Large intestine (tissue), 3 donors: ENCODE results near the gene SAMSN1. TPM values are rescaled to one million over a fixed set of nuclear protein-coding genes. Genes with fewer than 3 reads are reported as not detected.

ENCODE experiments used
- DNase-seq, 2 donors: peaks; one replicate each; pipeline versions ENCODE4 v3.0.0 to v3.0.0-alpha.2; 2013
- H3K27ac ChIP-seq: one replicate; pipeline ENCODE4 v1.5.1; 2013; ENCODE audit warnings: low read length
- H3K27me3 ChIP-seq: 2 replicates; pipeline ENCODE4 v1.6.1; 2013; ENCODE audit warnings: low read length; ENCODE audit not compliant: control insufficient read depth, insufficient read depth
- H3K36me3 ChIP-seq: 2 replicates; pipeline ENCODE4 v1.6.1; 2013; ENCODE audit warnings: low read length; ENCODE audit not compliant: control insufficient read depth, insufficient read depth
- H3K4me1 ChIP-seq: one replicate; pipeline ENCODE4 v1.6.1; 2013; ENCODE audit warnings: low read length; ENCODE audit not compliant: control insufficient read depth, insufficient read depth
- H3K4me3 ChIP-seq: one replicate; pipeline ENCODE4 v1.5.1; 2013; ENCODE audit warnings: low read length
- H3K9me3 ChIP-seq: one replicate; pipeline ENCODE4 v1.6.1; 2013; ENCODE audit warnings: mild to moderate bottlenecking, low read depth, low read length, moderate library complexity; ENCODE audit not compliant: control insufficient read depth
- WGBS: methylation state at CpG from one replicate; pipeline ENCODE4 v1.1.5; 2013; ENCODE audit warnings: low lambda C conversion rate; ENCODE audit not compliant: insufficient coverage; 5-methylcytosine and 5-hydroxymethylcytosine counted together
- polyA plus RNA-seq: library from polyadenylated mRNA; unstranded; fragments of 120-200 nt; gene quantifications from one replicate; pipeline ENCODE4 v1.2.1, GENCODE V29; 2013

SAMSN1 gene
- polyA plus RNA-seq, 1 donor: 3.4 TPM

DNA sequence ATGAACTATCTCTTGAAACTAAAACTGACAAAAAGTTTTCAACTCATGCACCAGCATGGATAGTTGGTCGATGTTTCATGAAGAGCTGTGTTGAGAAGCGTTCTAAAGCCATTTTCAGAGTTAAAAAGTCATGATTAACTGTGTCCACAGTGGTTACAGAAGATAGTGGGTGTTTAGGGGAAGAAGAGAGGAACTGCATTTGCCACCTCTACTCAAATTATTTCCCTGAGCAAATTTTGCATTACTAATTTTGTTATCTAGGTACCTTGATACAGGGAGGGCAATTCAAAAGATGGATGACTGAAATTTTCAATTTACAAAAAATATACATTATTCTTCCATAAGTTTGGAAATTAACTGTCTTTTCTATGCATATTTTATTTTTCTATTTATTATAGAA is 15.5 kb downstream of the SAMSN1 start:
- no peak overlapping the region for H3K4me3 ChIP-seq
- no peaks in the 10 kb centered on the region for H3K4me1 ChIP-seq
- DNase-seq: no peak
- H3K27me3 ChIP-seq: no peaks in the 10 kb centered on the region
- no CpG with 5 or more reads among the region's 2 CpGs for WGBS
- no peaks in the 10 kb centered on the region for H3K9me3 ChIP-seq
- H3K36me3 ChIP-seq: no peaks in the 10 kb centered on the region
- H3K27ac ChIP-seq: no peak overlapping the region

- H3K36me3 ChIP-seq: no peaks in the 10 kb centered on the region
- H3K4me3 ChIP-seq: no peak overlapping the region
- H3K4me1 ChIP-seq: no peaks in the 10 kb centered on the region
- 75% methylated on average over 3 of the region's 4 CpGs for WGBS
- H3K27me3 ChIP-seq: no peaks in the 10 kb centered on the region
- H3K27ac ChIP-seq: no peak overlapping the region
- H3K9me3 ChIP-seq: no peaks in the 10 kb centered on the region
- DNase-seq: no peak
These were observed 17.3 kb downstream of the SAMSN1 start for GRCh38 chr21:14528815-14529214.

DNA sequence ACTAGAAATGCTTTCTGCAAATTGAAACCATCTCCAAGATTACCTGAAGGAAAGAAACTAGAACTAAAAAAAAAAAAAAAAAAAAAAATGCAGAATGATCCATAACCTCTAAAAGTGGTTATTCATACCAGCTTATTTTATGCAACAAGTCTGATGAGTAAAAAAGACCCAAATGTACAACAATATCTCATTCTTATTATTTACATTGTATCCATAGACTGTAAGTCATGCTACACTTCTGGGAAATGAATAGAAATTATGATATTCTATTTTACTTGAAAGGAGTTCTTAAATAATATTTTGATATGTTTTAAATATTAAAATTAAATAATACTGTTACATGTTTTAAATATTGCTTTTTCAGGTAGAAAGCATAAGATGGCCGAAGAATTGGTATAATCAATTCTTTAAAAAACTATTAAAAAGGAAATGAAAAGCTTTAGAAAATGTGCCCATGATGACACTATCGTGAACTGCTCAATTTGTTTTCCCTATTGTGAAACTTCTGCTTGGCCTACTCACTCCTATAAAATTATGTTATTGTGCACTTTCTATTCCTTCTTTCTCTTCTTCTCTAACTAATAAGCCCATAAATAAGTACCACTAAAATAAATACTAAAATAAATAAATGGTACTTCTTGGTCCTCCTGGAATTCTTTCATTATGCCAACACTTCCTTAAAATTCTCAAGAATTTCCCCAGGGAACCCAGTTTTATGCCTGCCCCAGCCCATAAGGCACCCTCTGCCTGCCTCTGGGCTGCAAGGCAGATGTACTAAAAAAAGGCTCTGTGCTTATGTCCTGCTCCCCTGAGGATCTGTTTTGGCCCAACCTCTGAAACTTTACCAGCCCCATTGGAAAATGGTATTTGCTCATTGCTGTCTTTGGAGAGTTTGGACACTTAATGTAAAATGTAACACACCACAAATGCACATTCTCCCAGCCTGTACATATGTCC is 18.1 kb downstream of the SAMSN1 start:
- no peaks in the 10 kb centered on the region for H3K27me3 ChIP-seq
- WGBS: 88% methylated on average over 1 of the region's 2 CpGs
- no peak for DNase-seq
- H3K4me1 ChIP-seq: no peaks in the 10 kb centered on the region
- H3K9me3 ChIP-seq: no peaks in the 10 kb centered on the region
- H3K4me3 ChIP-seq: no peak overlapping the region
- no peaks in the 10 kb centered on the region for H3K36me3 ChIP-seq
- no peak overlapping the region for H3K27ac ChIP-seq

DNA sequence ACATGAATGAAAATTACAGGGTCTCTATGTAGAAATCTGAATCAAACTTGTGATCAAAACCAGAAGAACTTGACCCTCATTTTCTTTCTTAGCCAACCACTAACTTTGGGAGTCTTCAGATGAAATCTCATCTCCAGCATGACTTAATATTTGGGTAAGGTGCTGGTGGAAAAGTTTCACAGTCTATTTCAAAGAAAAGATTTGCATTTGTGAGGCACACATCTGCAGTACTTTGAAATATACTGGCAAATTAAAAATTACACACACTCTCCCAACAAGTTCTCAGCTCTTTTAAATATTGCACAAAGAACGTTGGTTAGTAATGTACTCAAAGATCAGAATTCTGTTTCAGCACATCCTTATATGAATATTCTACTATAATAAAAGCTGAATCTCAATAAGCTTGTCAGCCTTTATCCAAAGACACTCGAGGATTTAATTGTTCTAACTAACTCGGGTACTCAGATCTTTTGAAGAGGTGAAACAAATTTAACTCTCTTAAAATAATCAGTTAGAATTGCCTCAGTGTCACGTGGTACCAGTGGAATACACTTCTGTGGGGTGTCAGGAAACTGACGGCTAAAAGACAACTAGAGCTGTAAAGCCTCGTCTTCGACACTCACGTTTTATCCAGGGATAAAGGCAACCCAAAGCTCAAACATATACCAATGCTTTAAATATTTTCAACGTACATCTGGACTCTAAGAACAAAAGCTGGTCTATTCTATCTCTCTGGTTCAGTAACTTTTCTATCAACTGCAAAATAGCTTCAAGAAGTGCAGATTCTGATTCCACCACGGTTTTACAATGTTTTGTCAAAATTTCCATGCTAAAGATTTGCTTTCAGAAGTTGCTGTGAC is 19.0 kb downstream of the SAMSN1 start:
- no peaks in the 10 kb centered on the region for H3K36me3 ChIP-seq
- H3K4me1 ChIP-seq: no peaks in the 10 kb centered on the region
- no peaks in the 10 kb centered on the region for H3K27me3 ChIP-seq
- H3K9me3 ChIP-seq: no peaks in the 10 kb centered on the region
- WGBS: 70% methylated on average over 2 of the region's 10 CpGs
- H3K4me3 ChIP-seq: no peak overlapping the region
- no peak for DNase-seq
- no peak overlapping the region for H3K27ac ChIP-seq

DNA sequence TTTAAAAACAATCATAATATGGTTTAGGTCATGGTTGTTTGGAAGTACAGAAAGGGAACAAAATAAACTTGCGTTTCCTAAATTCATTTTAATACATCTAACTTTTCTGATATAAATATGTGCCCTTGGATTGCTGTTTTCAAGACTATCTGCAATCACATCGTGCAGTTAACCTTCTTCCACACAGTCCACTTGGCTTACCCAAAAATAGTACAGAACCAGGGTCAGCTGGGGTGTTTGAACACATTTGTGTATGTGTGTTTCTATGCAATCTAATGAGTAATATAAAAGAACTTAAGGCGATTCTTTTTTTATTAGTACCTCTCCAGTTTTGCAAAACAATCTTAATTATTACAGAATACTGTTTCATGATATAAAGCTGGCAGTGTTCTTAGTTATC is 19.9 kb downstream of the SAMSN1 start:
- Histone ChIP-seq H3K4me3 (no peak overlapping the region), H3K36me3 (no peaks in the 10 kb centered on the region), H3K9me3 (no peaks in the 10 kb centered on the region), H3K4me1 (no peaks in the 10 kb centered on the region), H3K27me3 (no peaks in the 10 kb centered on the region), H3K27ac (no peak overlapping the region)
- 43% methylated on average over 1 of the region's 3 CpGs for WGBS
- no peak for DNase-seq

DNA sequence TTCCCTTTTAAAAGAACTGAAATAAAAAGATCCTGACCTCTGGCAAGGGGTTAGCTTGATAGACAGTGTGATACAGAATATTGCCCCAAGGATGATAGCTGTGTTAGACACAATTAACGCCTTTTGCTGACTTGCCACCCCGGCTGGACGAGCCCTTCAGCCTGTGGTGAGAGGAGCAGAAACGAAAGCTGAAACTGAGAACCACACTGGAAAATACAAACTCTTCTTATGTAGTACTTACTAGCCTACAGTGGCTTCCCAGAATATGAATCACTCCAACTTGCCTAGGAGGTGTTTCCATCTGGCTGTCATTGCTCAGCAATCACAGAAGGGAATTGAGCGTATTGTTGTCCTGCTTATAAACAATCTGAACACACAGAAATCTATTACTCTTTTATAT is 22.9 kb downstream of the SAMSN1 start:
- Histone ChIP-seq H3K27me3 (no peaks in the 10 kb centered on the region), H3K4me1 (no peaks in the 10 kb centered on the region), H3K9me3 (no peaks in the 10 kb centered on the region), H3K27ac (no peak overlapping the region), H3K36me3 (no peaks in the 10 kb centered on the region), H3K4me3 (no peak overlapping the region)
- WGBS: no CpG with 5 or more reads among the region's 5 CpGs
- DNase-seq: no peak

DNA sequence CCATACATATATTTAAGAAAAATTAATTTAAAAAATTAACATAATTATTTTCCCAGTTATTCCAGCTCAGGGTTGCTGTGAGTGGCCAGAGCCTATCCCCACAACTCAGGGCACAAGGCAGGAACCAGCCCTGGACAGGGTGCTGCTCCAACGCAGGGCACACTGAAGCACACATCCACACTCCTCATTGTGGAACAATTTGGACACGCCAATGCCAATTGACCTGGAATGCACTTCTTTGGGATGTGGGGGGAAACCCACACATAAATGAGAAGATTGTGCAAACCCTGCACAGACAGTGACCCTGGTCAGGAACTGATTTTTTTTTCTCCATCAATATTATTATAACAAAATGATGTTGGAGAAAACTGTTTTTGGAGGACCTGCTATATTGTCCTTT is 23.4 kb downstream of the SAMSN1 start:
- H3K36me3 ChIP-seq: no peaks in the 10 kb centered on the region
- no CpG with 5 or more reads among the region's 2 CpGs for WGBS
- H3K9me3 ChIP-seq: no peaks in the 10 kb centered on the region
- H3K4me1 ChIP-seq: no peaks in the 10 kb centered on the region
- H3K27me3 ChIP-seq: no peaks in the 10 kb centered on the region
- no peak overlapping the region for H3K4me3 ChIP-seq
- no peak overlapping the region for H3K27ac ChIP-seq
- no peak for DNase-seq

DNA sequence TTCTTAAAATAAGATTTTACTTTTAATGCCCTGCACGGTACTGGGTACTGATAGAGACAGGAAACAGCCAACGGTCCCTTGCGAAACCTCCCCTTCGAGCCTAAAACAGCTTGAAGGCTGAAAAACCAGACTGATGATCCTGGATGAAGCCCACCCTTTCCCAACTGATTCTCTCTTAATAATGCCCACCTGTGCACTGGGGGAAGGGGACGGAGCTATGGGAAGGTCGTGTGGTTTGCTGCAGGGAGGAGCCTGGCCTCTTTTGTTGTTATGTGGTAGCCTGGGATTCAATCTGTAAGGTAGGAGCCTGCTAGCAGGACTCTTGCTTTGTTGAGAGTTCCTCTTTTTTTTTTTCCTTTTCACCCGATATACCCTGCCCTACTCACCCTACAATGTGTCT is 25.6 kb downstream of the SAMSN1 start:
- Histone ChIP-seq H3K36me3 (no peaks in the 10 kb centered on the region), H3K9me3 (no peaks in the 10 kb centered on the region), H3K27ac (no peak overlapping the region), H3K27me3 (no peaks in the 10 kb centered on the region), H3K4me3 (no peak overlapping the region), H3K4me1 (no peaks in the 10 kb centered on the region)
- 33% methylated on average over 1 of the region's 7 CpGs for WGBS
- DNase-seq: no peak

- Histone ChIP-seq H3K4me3 (no peak overlapping the region), H3K9me3 (no peaks in the 10 kb centered on the region), H3K36me3 (no peaks in the 10 kb centered on the region), H3K4me1 (no peaks in the 10 kb centered on the region), H3K27me3 (no peaks in the 10 kb centered on the region), H3K27ac (no peak overlapping the region)
- no peak for DNase-seq
- WGBS: 78% methylated on average over 1 of the region's 1 CpG
These were observed 27.1 kb downstream of the SAMSN1 start for GRCh38 chr21:14519000-14519399.

DNA sequence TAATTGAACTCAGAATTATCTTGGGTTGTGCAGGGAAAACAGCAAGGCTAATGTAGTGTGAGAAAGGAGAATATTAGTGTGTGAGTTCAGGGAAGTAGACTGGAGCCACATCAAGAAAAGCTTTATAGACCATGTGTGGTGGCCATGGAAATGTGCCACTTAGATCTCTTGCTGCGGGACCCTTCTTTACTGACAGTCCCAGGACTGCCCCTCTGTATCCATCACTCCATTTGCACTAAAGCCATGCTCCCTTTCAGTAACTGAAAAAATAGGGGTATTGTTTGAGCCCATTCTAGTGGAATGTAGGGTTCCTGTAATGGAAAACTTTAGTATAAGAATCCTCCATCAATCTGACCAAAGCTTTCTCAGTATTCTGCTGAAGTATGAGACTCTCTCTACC is 32.3 kb downstream of the SAMSN1 start:
- WGBS: no CpG with 5 or more reads among the region's 1 CpG
- Histone ChIP-seq H3K4me1 (no peaks in the 10 kb centered on the region), H3K36me3 (no peaks in the 10 kb centered on the region), H3K27me3 (no peaks in the 10 kb centered on the region), H3K27ac (no peak overlapping the region), H3K9me3 (no peaks in the 10 kb centered on the region), H3K4me3 (no peak overlapping the region)
- DNase-seq: no peak
